Measurements from ENCODE around the gene BPTF. TPM values are rescaled to one million over a fixed set of nuclear protein-coding genes. Genes with fewer than 3 reads are reported as not detected.
"Not testable (repeated sequence)": the region's sequence is repeated elsewhere in the genome, so short reads cannot be mapped to it uniquely, and the experiment has no call there.

The BPTF gene
- total RNA-seq, 1 experiment from 2014 or later, result 17.2 TPM

- Histone ChIP-seq H3K9me3 (no peaks in the 10 kb centered on the region), H3K27me3 (no peaks in the 10 kb centered on the region), H3K4me3 (no peak overlapping the region), H3K36me3 (peaks cover 59% of the 10 kb centered on the region)
- no peak for DNase-seq
Observed at GRCh38 chr17:67912088-67912487, 86.8 kb downstream of the BPTF start.

GRCh38 chr17:67912656-67913055 lies 87.4 kb downstream of the BPTF start:
- peaks cover 56% of the 10 kb centered on the region for H3K36me3 ChIP-seq

GRCh38 chr17:67920212-67920611 lies 94.9 kb downstream of the BPTF start:
- Histone ChIP-seq H3K36me3 (peaks cover 42% of the 10 kb centered on the region), H3K9me3 (no peaks in the 10 kb centered on the region), H3K4me3 (no peak overlapping the region), H3K27me3 (no peaks in the 10 kb centered on the region)
- no peak for DNase-seq

More at GRCh38 chr17:67912656-67913055, 87.4 kb downstream of the BPTF start:
- Histone ChIP-seq H3K9me3 (no peaks in the 10 kb centered on the region), H3K27me3 (no peaks in the 10 kb centered on the region), H3K4me3 (no peak overlapping the region)
- DNase-seq, result no peak

- no peaks in the 10 kb centered on the region for H3K27me3 ChIP-seq
- no peak overlapping the region for H3K4me3 ChIP-seq
- H3K9me3 ChIP-seq, result no peaks in the 10 kb centered on the region
- DNase-seq, result no peak
- H3K36me3 ChIP-seq, result peaks cover 44% of the 10 kb centered on the region
Observed at GRCh38 chr17:67922503-67922902, 97.2 kb downstream of the BPTF start.

GRCh38 chr17:67928842-67929241 lies 103.5 kb downstream of the BPTF start:
- DNase-seq, H3K4me3 ChIP-seq, H3K9me3 ChIP-seq, H3K27me3 ChIP-seq: not testable (repeated sequence)
- peaks cover 67% of the 10 kb centered on the region for H3K36me3 ChIP-seq

- Histone ChIP-seq H3K27me3 (no peaks in the 10 kb centered on the region), H3K36me3 (peaks cover 75% of the 10 kb centered on the region), H3K9me3 (no peaks in the 10 kb centered on the region), H3K4me3 (no peak overlapping the region)
- DNase-seq, result no peak
Observed at GRCh38 chr17:67931227-67931626, 105.9 kb downstream of the BPTF start.

- no peaks in the 10 kb centered on the region for H3K9me3 ChIP-seq
Observed at GRCh38 chr17:67942810-67943209, 117.5 kb downstream of the BPTF start.

GRCh38 chr17:67944035-67944434 lies 118.7 kb downstream of the BPTF start:
- no peaks in the 10 kb centered on the region for H3K9me3 ChIP-seq
- H3K4me3 ChIP-seq, result no peak overlapping the region
- peaks cover 94% of the 10 kb centered on the region for H3K36me3 ChIP-seq
- H3K27me3 ChIP-seq, result no peaks in the 10 kb centered on the region
- DNase-seq, result no peak

More at GRCh38 chr17:67942810-67943209, 117.5 kb downstream of the BPTF start:
- Histone ChIP-seq H3K27me3 (no peaks in the 10 kb centered on the region), H3K36me3 (peaks cover 84% of the 10 kb centered on the region), H3K4me3 (no peak overlapping the region)
- no peak for DNase-seq

- no peak overlapping the region for H3K4me3 ChIP-seq
- H3K27me3 ChIP-seq, result no peaks in the 10 kb centered on the region
- DNase-seq, result no peak
- peaks cover 84% of the 10 kb centered on the region for H3K36me3 ChIP-seq
- no peaks in the 10 kb centered on the region for H3K9me3 ChIP-seq
Observed at GRCh38 chr17:67946513-67946912, 121.2 kb downstream of the BPTF start.

GRCh38 chr17:67947325-67947813 lies 122.1 kb downstream of the BPTF start:
- Histone ChIP-seq H3K27me3 (no peaks in the 10 kb centered on the region), H3K4me3 (no peak overlapping the region), H3K36me3 (peaks cover 84% of the 10 kb centered on the region), H3K9me3 (no peaks in the 10 kb centered on the region)
- DNase-seq, result no peak

- Histone ChIP-seq H3K4me3 (no peak overlapping the region), H3K27me3 (no peaks in the 10 kb centered on the region), H3K36me3 (peaks cover 67% of the 10 kb centered on the region), H3K9me3 (no peaks in the 10 kb centered on the region)
- DNase-seq, result no peak
Observed at GRCh38 chr17:67950945-67951344, 125.6 kb downstream of the BPTF start.

- no peaks in the 10 kb centered on the region for H3K9me3 ChIP-seq
- no peak overlapping the region for H3K4me3 ChIP-seq
- H3K27me3 ChIP-seq, result no peaks in the 10 kb centered on the region
- no peak for DNase-seq
- peaks cover 50% of the 10 kb centered on the region for H3K36me3 ChIP-seq
Observed at GRCh38 chr17:67959510-67959909, 134.2 kb downstream of the BPTF start.

- H3K4me3 ChIP-seq, H3K9me3 ChIP-seq, DNase-seq, H3K27me3 ChIP-seq: not testable (repeated sequence)
- H3K36me3 ChIP-seq, result peaks cover 52% of the 10 kb centered on the region
Observed at GRCh38 chr17:67960276-67960675, 135.0 kb downstream of the BPTF start.

GRCh38 chr17:67962156-67962555 lies 136.9 kb downstream of the BPTF start:
- DNase-seq, H3K27me3 ChIP-seq, H3K9me3 ChIP-seq, H3K4me3 ChIP-seq: not testable (repeated sequence)
- peaks cover 68% of the 10 kb centered on the region for H3K36me3 ChIP-seq

- H3K36me3 ChIP-seq, result peaks cover 67% of the 10 kb centered on the region
- DNase-seq, result peak; percentile 51
- not testable (repeated sequence) for H3K4me3 ChIP-seq, H3K27me3 ChIP-seq, H3K9me3 ChIP-seq
Observed at GRCh38 chr17:67963145-67963572, 137.9 kb downstream of the BPTF start.

- Histone ChIP-seq H3K4me3 (no peak overlapping the region), H3K27me3 (no peaks in the 10 kb centered on the region), H3K36me3 (peaks cover 53% of the 10 kb centered on the region), H3K9me3 (no peaks in the 10 kb centered on the region)
- DNase-seq, result no peak
Observed at GRCh38 chr17:67970783-67971182, 145.5 kb downstream of the BPTF start.

- DNase-seq, result no peak
- Histone ChIP-seq H3K9me3 (no peaks in the 10 kb centered on the region; the same call in 1 of the 2 replicates), H3K36me3 (peaks cover 42% of the 10 kb centered on the region), H3K27me3 (no peaks in the 10 kb centered on the region), H3K4me3 (no peak overlapping the region)
Observed at GRCh38 chr17:67974185-67974584, 148.9 kb downstream of the BPTF start.

GRCh38 chr17:67974598-67975066 lies 149.3 kb downstream of the BPTF start:
- DNase-seq, result no peak
- Histone ChIP-seq H3K36me3 (peaks cover 46% of the 10 kb centered on the region), H3K27me3 (no peaks in the 10 kb centered on the region), H3K4me3 (no peak overlapping the region), H3K9me3 (no peaks in the 10 kb centered on the region; the same call in 1 of the 2 replicates)
